ENCODE data around the gene ADRA2C.

Gene ADRA2C

GRCh38 chr4:3777669-3778068 lies 11.5 kb downstream of the ADRA2C start:
- no peak for DNase-seq

GRCh38 chr4:3779509-3779908 lies 13.3 kb downstream of the ADRA2C start:
- no peak for DNase-seq

- no peak for DNase-seq
These were observed 14.4 kb downstream of the ADRA2C start for GRCh38 chr4:3780347-3781171.

- no peak for DNase-seq
These were observed 15.2 kb downstream of the ADRA2C start for GRCh38 chr4:3781193-3781886.

GRCh38 chr4:3781997-3782930 lies 16.1 kb downstream of the ADRA2C start:
- no peak for DNase-seq

- DNase-seq = no peak
These were observed 17.6 kb downstream of the ADRA2C start for GRCh38 chr4:3783693-3784306.

GRCh38 chr4:3784454-3785291 lies 18.5 kb downstream of the ADRA2C start:
- no peak for DNase-seq

GRCh38 chr4:3785292-3785565 lies 19.0 kb downstream of the ADRA2C start:
- DNase-seq = no peak

- no peak for DNase-seq
These were observed 20.1 kb downstream of the ADRA2C start for GRCh38 chr4:3786196-3786869.

- no peak for DNase-seq
These were observed 21.5 kb downstream of the ADRA2C start for GRCh38 chr4:3787489-3788365.

- no peak for DNase-seq
These were observed 22.1 kb downstream of the ADRA2C start for GRCh38 chr4:3788366-3788660.

GRCh38 chr4:3789587-3789986 lies 23.4 kb downstream of the ADRA2C start:
- DNase-seq = no peak

GRCh38 chr4:3790006-3790561 lies 23.9 kb downstream of the ADRA2C start:
- DNase-seq = no peak

GRCh38 chr4:3791256-3791655 lies 25.1 kb downstream of the ADRA2C start:
- DNase-seq = no peak

GRCh38 chr4:3791910-3792542 lies 25.8 kb downstream of the ADRA2C start:
- DNase-seq = peak; percentile 9

- DNase-seq = no peak
These were observed 26.6 kb downstream of the ADRA2C start for GRCh38 chr4:3792813-3793212.

- no peak for DNase-seq
These were observed 27.4 kb downstream of the ADRA2C start for GRCh38 chr4:3793545-3793944.

- no peak for DNase-seq
These were observed 30.8 kb downstream of the ADRA2C start for GRCh38 chr4:3796960-3797359.

Data from fibroblast of skin of abdomen (primary cell).